GM12892 (cell line): ENCODE results near the gene SYDE2.
"Not testable (repeated sequence)": the region's sequence is repeated elsewhere in the genome, so short reads cannot be mapped to it uniquely, and the experiment has no call there.

ENCODE experiments used
- POLR2A ChIP-seq: IDR thresholded peaks from 2 replicates; pipeline ENCODE4 v1.6.1; 2011; ENCODE audit warnings: low read depth, low read length, control low read depth
- POLR2AphosphoS5 ChIP-seq: IDR thresholded peaks from 2 replicates; pipeline ENCODE4 v1.6.1; 2011; ENCODE audit warnings: low read depth, low read length, control low read depth
- TAF1 ChIP-seq: IDR thresholded peaks from 2 replicates; pipeline ENCODE4 v1.6.1; 2011; ENCODE audit warnings: low read depth, mild to moderate bottlenecking, control low read depth, low read length, borderline replicate concordance

- TF ChIP-seq TAF1, POLR2A, POLR2AphosphoS5: not testable (repeated sequence)
These were observed 48.2 kb upstream of the SYDE2 start for GRCh38 chr1:85249042-85249441.
